GM23338 (cell line): ENCODE results near the gene GMPPA. TPM values are rescaled to one million over a fixed set of nuclear protein-coding genes. Genes with fewer than 3 reads are reported as not detected.

ENCODE experiments used
- ATAC-seq: fragments of 200-7000 bp; cut with Tn5 transposase; 3 replicates; pipeline ENCODE4 v1.9.1; 2020
- DNase-seq: peaks from one replicate; pipeline ENCODE4 v3.0.0-alpha.2; 2015; ENCODE audit warnings: low spot score
- H2AFZ ChIP-seq: fragments of 200-600 bp; sonication (generic); 2 replicates; pipeline ENCODE4 v1.8.0; 2016; ENCODE audit warnings: antibody characterized with exemption, mild to moderate bottlenecking, moderate library complexity
- H3F3A ChIP-seq: fragments of 200-600 bp; sonication (generic); replicated peaks from 2 replicates; pipeline ENCODE4 v1.8.0; 2017; ENCODE audit warnings: antibody characterized with exemption, mixed run types, low read depth
- H3K27ac ChIP-seq: fragments of 200-600 bp; sonication (generic); 2 replicates; pipeline ENCODE4 v1.6.1; 2016; ENCODE audit warnings: low read depth
- H3K27me3 ChIP-seq: fragments of 200-600 bp; sonication (generic); 2 replicates; pipeline ENCODE4 v1.8.0; 2016; ENCODE audit warnings: mild to moderate bottlenecking, mixed run types, moderate library complexity; ENCODE audit not compliant: insufficient read depth
- H3K36me3 ChIP-seq: fragments of 200-600 bp; sonication (generic); 2 replicates; pipeline ENCODE4 v1.8.0; 2016; ENCODE audit warnings: mild to moderate bottlenecking; ENCODE audit not compliant: insufficient read depth
- H3K4me1 ChIP-seq: fragments of 200-600 bp; sonication (generic); 2 replicates; pipeline ENCODE4 v1.8.0; 2016; ENCODE audit warnings: mild to moderate bottlenecking, moderate library complexity; ENCODE audit not compliant: insufficient read depth
- H3K4me2 ChIP-seq: fragments of 200-600 bp; sonication (generic); 2 replicates; pipeline ENCODE4 v1.7.1; 2017; ENCODE audit warnings: mixed run types
- H3K4me3 ChIP-seq: fragments of 200-600 bp; sonication (generic); 2 replicates; pipeline ENCODE4 v1.6.1; 2016; ENCODE audit warnings: mixed run types
- H3K79me2 ChIP-seq: fragments of 200-600 bp; sonication (generic); replicated peaks from 2 replicates; pipeline ENCODE4 v1.8.0; 2017; ENCODE audit warnings: mild to moderate bottlenecking; ENCODE audit not compliant: insufficient read depth
- H3K9me2 ChIP-seq: fragments of 200-600 bp; sonication (generic); 2 replicates; pipeline ENCODE4 v1.8.0; 2017; ENCODE audit not compliant: insufficient read depth
- H4K20me1 ChIP-seq: fragments of 200-600 bp; sonication (generic); replicated peaks from 2 replicates; pipeline ENCODE4 v1.8.0; 2017; ENCODE audit warnings: mild to moderate bottlenecking; ENCODE audit not compliant: insufficient read depth
- H3K27ac Mint-ChIP-seq: 2 replicates; pipeline ENCODE4 v1.8.0; 2020; ENCODE audit warnings: inconsistent platforms, mild to moderate bottlenecking, moderate library complexity, mixed read lengths
- H3K27me3 Mint-ChIP-seq: 3 replicates; pipeline ENCODE4 v1.8.0; 2022; ENCODE audit warnings: low read depth, mild to moderate bottlenecking, moderate library complexity, mixed read lengths, inconsistent platforms; ENCODE audit not compliant: insufficient read depth, poor library complexity
- H3K36me3 Mint-ChIP-seq: 3 replicates; pipeline ENCODE4 v1.8.0; 2021; ENCODE audit warnings: low read depth, mild to moderate bottlenecking, inconsistent platforms, moderate library complexity, mixed read lengths
- H3K4me1 Mint-ChIP-seq: 3 replicates; pipeline ENCODE4 v1.8.0; 2020; ENCODE audit warnings: mild to moderate bottlenecking, inconsistent platforms, mixed read lengths
- H3K4me3 Mint-ChIP-seq: 3 replicates; pipeline ENCODE4 v1.8.0; 2021; ENCODE audit warnings: moderate library complexity, mild to moderate bottlenecking, inconsistent platforms, mixed read lengths
- H3K9me3 Mint-ChIP-seq: 3 replicates; pipeline ENCODE4 v1.8.0; 2020; ENCODE audit warnings: moderate library complexity, mild to moderate bottlenecking, inconsistent platforms, mixed read lengths
- EZH2 ChIP-seq: fragments of 200-600 bp; sonication (generic); IDR thresholded peaks from one replicate; pipeline ENCODE4 v1.8.0; 2017; ENCODE audit warnings: antibody characterized with exemption, mild to moderate bottlenecking, low read depth; ENCODE audit not compliant: unreplicated experiment
- EZH2phosphoT487 ChIP-seq: fragments of 200-600 bp; sonication (generic); IDR thresholded peaks from one replicate; pipeline ENCODE4 v1.8.1; 2018; ENCODE audit warnings: antibody characterized with exemption; ENCODE audit not compliant: unreplicated experiment
- JUNB ChIP-seq: IDR thresholded peaks from one replicate; pipeline ENCODE4 v1.6.1; 2016; ENCODE audit warnings: antibody characterized with exemption; ENCODE audit not compliant: unreplicated experiment
- NANOG ChIP-seq: IDR thresholded peaks from 2 replicates; pipeline ENCODE4 v1.6.1; 2016; ENCODE audit warnings: antibody characterized with exemption, borderline replicate concordance
- POLR2AphosphoS5 ChIP-seq: IDR thresholded peaks from 2 replicates; pipeline ENCODE4 v1.6.1; 2016; ENCODE audit warnings: antibody characterized with exemption, low read depth
- STAT1 ChIP-seq: IDR thresholded peaks from one replicate; pipeline ENCODE4 v1.6.1; 2016; ENCODE audit warnings: antibody characterized with exemption; ENCODE audit not compliant: unreplicated experiment
- ZNF114 ChIP-seq: fragments of 250-450 bp; sonication (Bioruptor Pico); IDR thresholded peaks from 2 replicates; pipeline ENCODE4 v1.5.0; 2020; ENCODE audit warnings: mild to moderate bottlenecking, moderate library complexity
- ZNF331 ChIP-seq: fragments of 250-450 bp; sonication (Bioruptor Pico); IDR thresholded peaks from 2 replicates; pipeline ENCODE4 v1.5.0; 2020; ENCODE audit warnings: low read depth, mild to moderate bottlenecking, moderate library complexity
- polyA plus RNA-seq: library from polyadenylated mRNA; unstranded; fragments of >200 nt; fragmentation: Nextera tagmentation; extraction: Ambion mirVana; gene quantifications from 2 replicates; pipeline ENCODE4 v1.2.1, GENCODE V29; 2016
- total RNA-seq: library from RNA; depleted of rRNA; stranded (reverse); fragments of >200 nt; shearing (Covaris generic); gene quantifications from 2 replicates; pipeline ENCODE4 v1.2.3, GENCODE V29; 2014
- TF ChIP-seq, protein P1 (sequence below), 2 experiments: fragments of 200-600 bp in 1 of 2; sonication (generic) in 1 of 2; conservative IDR thresholded peaks; 2 replicates each; pipeline versions ENCODE4 v1.5.1 to v1.6.1; 2016 to 2017; ENCODE audit warnings: antibody characterized with exemption in 2 of 2, low read depth in 2 of 2, mild to moderate bottlenecking in 2 of 2, moderate library complexity in 1 of 2
- TF ChIP-seq, protein P2 (sequence below): IDR thresholded peaks from 2 replicates; pipeline ENCODE4 v1.6.1; 2016; ENCODE audit warnings: antibody characterized with exemption
- TF ChIP-seq, protein P3 (sequence below): IDR thresholded peaks from one replicate; pipeline ENCODE4 v1.6.1; 2018; ENCODE audit warnings: antibody characterized with exemption; ENCODE audit not compliant: unreplicated experiment

GMPPA gene
- total and polyA plus RNA-seq, 2 experiments from 2014 or later: 27.0 to 33.8 TPM

DNA sequence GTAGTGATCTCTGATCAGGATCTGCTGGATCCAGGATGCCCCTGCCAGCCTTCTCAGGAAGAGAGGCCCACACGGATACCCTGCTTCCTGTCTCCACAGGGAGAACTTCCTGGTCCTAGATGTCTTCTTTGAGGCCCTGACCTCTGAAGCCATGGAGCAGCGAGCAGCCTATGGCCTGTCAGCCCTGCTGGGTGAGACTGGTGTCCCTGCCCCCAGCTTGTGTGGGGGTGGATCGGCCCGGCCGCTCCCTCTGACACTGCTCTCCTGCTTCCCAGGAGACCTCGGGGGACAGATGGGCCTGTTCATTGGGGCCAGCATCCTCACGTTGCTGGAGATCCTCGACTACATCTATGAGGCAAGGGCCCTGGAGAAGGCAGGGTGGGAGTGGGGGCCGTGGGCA lies 38.3 kb downstream of the GMPPA start:
- H3K4me1 ChIP-seq: peaks cover 21% of the 10 kb centered on the region
- H3K4me3 ChIP-seq: no peak overlapping the region
- Mint-ChIP-seq H3K4me3 (no peak overlapping the region), H3K4me1 (peaks cover 31% of the 10 kb centered on the region), H3K27ac (no peak overlapping the region), H3K36me3 (peaks cover 30% of the 10 kb centered on the region), H3K27me3 (peaks cover 30% of the 10 kb centered on the region), H3K9me3 (no peaks in the 10 kb centered on the region; the same call in 2 of the 3 replicates)
- H2AFZ ChIP-seq: no peak overlapping the region
- DNase-seq: no peak
- H3K27ac ChIP-seq: no peak overlapping the region
- peaks cover 9% of the 10 kb centered on the region for H3K36me3 ChIP-seq
- no peak for ATAC-seq
- peaks cover 14% of the 10 kb centered on the region; the same call in 1 of the 2 replicates for H3F3A ChIP-seq
- TF ChIP-seq POLR2AphosphoS5 (peak; percentile 28), EZH2 (no peak)
- H3K9me2 ChIP-seq: no peaks in the 10 kb centered on the region
- peak overlapping the region; percentile 69; the same call in 1 of the 2 replicates for H3K4me2 ChIP-seq
- H3K27me3 ChIP-seq: no peaks in the 10 kb centered on the region
- H3K79me2 ChIP-seq: peaks cover 6% of the 10 kb centered on the region
- peaks cover 11% of the 10 kb centered on the region for H4K20me1 ChIP-seq

DNA sequence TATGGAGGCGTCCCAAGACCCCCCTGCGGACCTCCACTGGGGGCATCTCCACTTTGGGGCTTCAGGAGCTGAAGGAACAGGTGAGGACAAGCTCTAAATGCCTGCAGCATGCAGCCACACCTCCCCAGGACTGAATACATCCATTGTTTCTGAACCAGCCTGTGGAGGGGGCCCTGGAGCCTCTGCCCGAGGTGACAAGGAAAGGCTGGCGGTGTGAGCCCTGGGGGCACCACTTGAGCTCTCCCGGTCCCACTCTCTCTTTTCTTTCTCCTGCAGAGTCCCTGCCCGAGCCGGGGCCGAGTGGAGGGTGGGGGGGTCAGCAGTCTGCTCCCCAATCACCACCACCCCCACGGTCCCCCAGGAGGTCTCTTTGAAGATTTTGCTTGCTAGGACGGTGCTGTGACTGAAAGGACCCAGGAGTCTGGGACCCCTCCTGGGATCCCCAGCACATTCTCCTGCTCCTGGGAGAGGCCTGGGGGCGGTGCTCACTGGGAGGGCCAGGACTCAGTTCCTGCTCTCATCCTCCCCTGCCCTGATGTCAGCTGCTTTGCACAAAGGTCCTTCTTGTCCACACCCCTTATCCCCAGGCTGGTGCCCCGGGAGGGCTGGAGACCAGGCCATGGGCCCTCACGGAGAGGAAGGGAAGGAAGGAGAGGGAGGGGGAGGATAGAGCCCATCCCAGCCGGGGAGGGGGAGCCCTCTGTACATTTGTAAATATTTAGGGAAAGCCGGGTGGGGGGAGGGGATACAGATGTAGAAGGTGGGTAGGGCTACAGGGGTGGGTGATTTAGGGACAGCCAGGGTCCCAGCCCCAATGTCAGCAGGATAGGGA lies 39.2 kb downstream of the GMPPA start:
- peaks cover 14% of the 10 kb centered on the region for H3K79me2 ChIP-seq
- Mint-ChIP-seq H3K27ac (no peak overlapping the region), H3K27me3 (peaks cover 31% of the 10 kb centered on the region), H3K4me1 (peaks cover 39% of the 10 kb centered on the region), H3K36me3 (peaks cover 30% of the 10 kb centered on the region), H3K9me3 (no peaks in the 10 kb centered on the region; the same call in 2 of the 3 replicates), H3K4me3 (no peak overlapping the region)
- no peak overlapping the region for H2AFZ ChIP-seq
- peak; percentile 38 for ATAC-seq
- peaks cover 9% of the 10 kb centered on the region for H3K36me3 ChIP-seq
- peak overlapping the region; percentile 17; the same call in 1 of the 2 replicates for H3K4me3 ChIP-seq
- peak overlapping the region; percentile 69 for H3K4me2 ChIP-seq
- H3K27me3 ChIP-seq: peaks cover 6% of the 10 kb centered on the region; the same call in 1 of the 2 replicates
- peak; percentile 72 for DNase-seq
- no peaks in the 10 kb centered on the region for H3K9me2 ChIP-seq
- peaks cover 29% of the 10 kb centered on the region for H3K4me1 ChIP-seq
- peaks cover 19% of the 10 kb centered on the region; the same call in 1 of the 2 replicates for H3F3A ChIP-seq
- peaks cover 18% of the 10 kb centered on the region for H4K20me1 ChIP-seq
- TF ChIP-seq, protein P1, sequence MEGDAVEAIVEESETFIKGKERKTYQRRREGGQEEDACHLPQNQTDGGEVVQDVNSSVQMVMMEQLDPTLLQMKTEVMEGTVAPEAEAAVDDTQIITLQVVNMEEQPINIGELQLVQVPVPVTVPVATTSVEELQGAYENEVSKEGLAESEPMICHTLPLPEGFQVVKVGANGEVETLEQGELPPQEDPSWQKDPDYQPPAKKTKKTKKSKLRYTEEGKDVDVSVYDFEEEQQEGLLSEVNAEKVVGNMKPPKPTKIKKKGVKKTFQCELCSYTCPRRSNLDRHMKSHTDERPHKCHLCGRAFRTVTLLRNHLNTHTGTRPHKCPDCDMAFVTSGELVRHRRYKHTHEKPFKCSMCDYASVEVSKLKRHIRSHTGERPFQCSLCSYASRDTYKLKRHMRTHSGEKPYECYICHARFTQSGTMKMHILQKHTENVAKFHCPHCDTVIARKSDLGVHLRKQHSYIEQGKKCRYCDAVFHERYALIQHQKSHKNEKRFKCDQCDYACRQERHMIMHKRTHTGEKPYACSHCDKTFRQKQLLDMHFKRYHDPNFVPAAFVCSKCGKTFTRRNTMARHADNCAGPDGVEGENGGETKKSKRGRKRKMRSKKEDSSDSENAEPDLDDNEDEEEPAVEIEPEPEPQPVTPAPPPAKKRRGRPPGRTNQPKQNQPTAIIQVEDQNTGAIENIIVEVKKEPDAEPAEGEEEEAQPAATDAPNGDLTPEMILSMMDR (conservative IDR thresholded peaks at IDR 0.05; ENCODE audit: low read depth in 2 of 2): peak in 1 of 2 experiments; percentile 54; a peak in 3 of 4 replicates
- TF ChIP-seq POLR2AphosphoS5 (peak; percentile 13; the same call in 1 of the 2 replicates), STAT1 (no peak)
- no peak overlapping the region for H3K27ac ChIP-seq

DNA sequence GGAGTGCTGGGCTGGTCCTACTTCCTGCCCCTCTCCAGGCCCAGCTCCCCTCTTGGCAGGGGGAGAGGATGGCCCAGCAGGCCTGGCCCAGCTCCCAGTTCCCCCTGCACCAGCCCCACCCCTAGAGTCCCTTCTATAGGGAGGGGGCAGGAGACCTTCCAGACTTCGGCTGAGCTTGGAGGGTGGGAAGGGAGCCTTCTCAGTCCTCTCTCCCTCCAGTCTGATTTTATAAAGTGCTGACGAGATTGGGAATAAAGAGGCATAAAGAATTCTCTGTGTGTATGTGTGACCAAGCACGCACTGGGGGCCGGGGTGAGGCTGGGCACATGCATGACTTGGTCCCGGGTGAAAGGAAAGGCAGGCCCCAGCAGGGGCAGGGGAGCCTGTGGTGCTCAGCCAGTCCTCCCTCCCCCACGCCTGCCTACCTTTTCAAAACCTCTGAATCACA lies 39.8 kb downstream of the GMPPA start:
- Histone ChIP-seq H2AFZ (no peak overlapping the region), H3F3A (peaks cover 19% of the 10 kb centered on the region; the same call in 1 of the 2 replicates), H3K27ac (0 out of 2 replicates have a peak overlapping the region, but pooled peaks have one; percentile 55), H3K36me3 (peaks cover 9% of the 10 kb centered on the region), H3K79me2 (peaks cover 14% of the 10 kb centered on the region), H3K9me2 (no peaks in the 10 kb centered on the region), H4K20me1 (peaks cover 18% of the 10 kb centered on the region), H3K4me3 (peak overlapping the region; percentile 17; the same call in 1 of the 2 replicates), H3K27me3 (peaks cover 6% of the 10 kb centered on the region; the same call in 1 of the 2 replicates), H3K4me1 (peaks cover 29% of the 10 kb centered on the region), H3K4me2 (peak overlapping the region; percentile 69; the same call in 1 of the 2 replicates)
- no peak overlapping the region; the same call in 1 of the 2 replicates for H3K27ac Mint-ChIP-seq
- no peaks in the 10 kb centered on the region; the same call in 2 of the 3 replicates for H3K9me3 Mint-ChIP-seq
- no peak overlapping the region; the same call in 2 of the 3 replicates for H3K4me3 Mint-ChIP-seq
- ATAC-seq: peak; percentile 2
- peaks cover 30% of the 10 kb centered on the region for H3K36me3 Mint-ChIP-seq
- H3K4me1 Mint-ChIP-seq: peaks cover 36% of the 10 kb centered on the region
- DNase-seq: no peak
- peaks cover 30% of the 10 kb centered on the region for H3K27me3 Mint-ChIP-seq
- TF ChIP-seq NANOG (no peak), POLR2AphosphoS5 (no peak), EZH2 (no peak), ZNF331 (CRISPR knock-in tag) (no peak), ZNF114 (CRISPR knock-in tag) (no peak), EZH2phosphoT487 (no peak), JUNB (no peak)
- TF ChIP-seq, protein P2, sequence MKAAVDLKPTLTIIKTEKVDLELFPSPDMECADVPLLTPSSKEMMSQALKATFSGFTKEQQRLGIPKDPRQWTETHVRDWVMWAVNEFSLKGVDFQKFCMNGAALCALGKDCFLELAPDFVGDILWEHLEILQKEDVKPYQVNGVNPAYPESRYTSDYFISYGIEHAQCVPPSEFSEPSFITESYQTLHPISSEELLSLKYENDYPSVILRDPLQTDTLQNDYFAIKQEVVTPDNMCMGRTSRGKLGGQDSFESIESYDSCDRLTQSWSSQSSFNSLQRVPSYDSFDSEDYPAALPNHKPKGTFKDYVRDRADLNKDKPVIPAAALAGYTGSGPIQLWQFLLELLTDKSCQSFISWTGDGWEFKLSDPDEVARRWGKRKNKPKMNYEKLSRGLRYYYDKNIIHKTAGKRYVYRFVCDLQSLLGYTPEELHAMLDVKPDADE: no peak
- TF ChIP-seq, protein P3, sequence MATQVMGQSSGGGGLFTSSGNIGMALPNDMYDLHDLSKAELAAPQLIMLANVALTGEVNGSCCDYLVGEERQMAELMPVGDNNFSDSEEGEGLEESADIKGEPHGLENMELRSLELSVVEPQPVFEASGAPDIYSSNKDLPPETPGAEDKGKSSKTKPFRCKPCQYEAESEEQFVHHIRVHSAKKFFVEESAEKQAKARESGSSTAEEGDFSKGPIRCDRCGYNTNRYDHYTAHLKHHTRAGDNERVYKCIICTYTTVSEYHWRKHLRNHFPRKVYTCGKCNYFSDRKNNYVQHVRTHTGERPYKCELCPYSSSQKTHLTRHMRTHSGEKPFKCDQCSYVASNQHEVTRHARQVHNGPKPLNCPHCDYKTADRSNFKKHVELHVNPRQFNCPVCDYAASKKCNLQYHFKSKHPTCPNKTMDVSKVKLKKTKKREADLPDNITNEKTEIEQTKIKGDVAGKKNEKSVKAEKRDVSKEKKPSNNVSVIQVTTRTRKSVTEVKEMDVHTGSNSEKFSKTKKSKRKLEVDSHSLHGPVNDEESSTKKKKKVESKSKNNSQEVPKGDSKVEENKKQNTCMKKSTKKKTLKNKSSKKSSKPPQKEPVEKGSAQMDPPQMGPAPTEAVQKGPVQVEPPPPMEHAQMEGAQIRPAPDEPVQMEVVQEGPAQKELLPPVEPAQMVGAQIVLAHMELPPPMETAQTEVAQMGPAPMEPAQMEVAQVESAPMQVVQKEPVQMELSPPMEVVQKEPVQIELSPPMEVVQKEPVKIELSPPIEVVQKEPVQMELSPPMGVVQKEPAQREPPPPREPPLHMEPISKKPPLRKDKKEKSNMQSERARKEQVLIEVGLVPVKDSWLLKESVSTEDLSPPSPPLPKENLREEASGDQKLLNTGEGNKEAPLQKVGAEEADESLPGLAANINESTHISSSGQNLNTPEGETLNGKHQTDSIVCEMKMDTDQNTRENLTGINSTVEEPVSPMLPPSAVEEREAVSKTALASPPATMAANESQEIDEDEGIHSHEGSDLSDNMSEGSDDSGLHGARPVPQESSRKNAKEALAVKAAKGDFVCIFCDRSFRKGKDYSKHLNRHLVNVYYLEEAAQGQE: no peak
